ENCODE results near the gene XAB2.

XAB2 gene

GRCh38 chr19:7619671-7620441, 9.5 kb downstream of the XAB2 start:
- no peak for DNase-seq (ENCODE audit: low read depth)
- H3K4me3 ChIP-seq (ENCODE audit: low read length) = no peak overlapping the region

GRCh38 chr19:7618771-7619510, 10.4 kb downstream of the XAB2 start:
- no peak overlapping the region for H3K4me3 ChIP-seq (ENCODE audit: low read length)
- TF ChIP-seq, protein P1, sequence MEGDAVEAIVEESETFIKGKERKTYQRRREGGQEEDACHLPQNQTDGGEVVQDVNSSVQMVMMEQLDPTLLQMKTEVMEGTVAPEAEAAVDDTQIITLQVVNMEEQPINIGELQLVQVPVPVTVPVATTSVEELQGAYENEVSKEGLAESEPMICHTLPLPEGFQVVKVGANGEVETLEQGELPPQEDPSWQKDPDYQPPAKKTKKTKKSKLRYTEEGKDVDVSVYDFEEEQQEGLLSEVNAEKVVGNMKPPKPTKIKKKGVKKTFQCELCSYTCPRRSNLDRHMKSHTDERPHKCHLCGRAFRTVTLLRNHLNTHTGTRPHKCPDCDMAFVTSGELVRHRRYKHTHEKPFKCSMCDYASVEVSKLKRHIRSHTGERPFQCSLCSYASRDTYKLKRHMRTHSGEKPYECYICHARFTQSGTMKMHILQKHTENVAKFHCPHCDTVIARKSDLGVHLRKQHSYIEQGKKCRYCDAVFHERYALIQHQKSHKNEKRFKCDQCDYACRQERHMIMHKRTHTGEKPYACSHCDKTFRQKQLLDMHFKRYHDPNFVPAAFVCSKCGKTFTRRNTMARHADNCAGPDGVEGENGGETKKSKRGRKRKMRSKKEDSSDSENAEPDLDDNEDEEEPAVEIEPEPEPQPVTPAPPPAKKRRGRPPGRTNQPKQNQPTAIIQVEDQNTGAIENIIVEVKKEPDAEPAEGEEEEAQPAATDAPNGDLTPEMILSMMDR (IDR thresholded peaks at IDR 0.05; ENCODE audit: insufficient read depth, low read depth, low read length, missing control alignments) = no peak
- peak; percentile 36 for DNase-seq (ENCODE audit: low read depth)

More at GRCh38 chr19:7619671-7620441, 9.5 kb downstream of the XAB2 start:
- TF ChIP-seq, protein P1 (IDR thresholded peaks at IDR 0.05; ENCODE audit: insufficient read depth, low read depth, low read length, missing control alignments) = no peak

- DNase-seq (ENCODE audit: low read depth) = no peak
- H3K4me3 ChIP-seq (ENCODE audit: low read length) = no peak overlapping the region
- TF ChIP-seq, protein P1 (IDR thresholded peaks at IDR 0.05; ENCODE audit: insufficient read depth, low read depth, low read length, missing control alignments) = no peak
Measured at GRCh38 chr19:7618348-7618747, 11.0 kb downstream of the XAB2 start.

- no peak for DNase-seq (ENCODE audit: low read depth)
Measured at GRCh38 chr19:7617735-7618134, 11.6 kb downstream of the XAB2 start.

GRCh38 chr19:7617172-7617571, 12.2 kb downstream of the XAB2 start:
- no peak overlapping the region for H3K4me3 ChIP-seq (ENCODE audit: low read length)
- no peak for DNase-seq (ENCODE audit: low read depth)
- TF ChIP-seq, protein P1 (IDR thresholded peaks at IDR 0.05; ENCODE audit: insufficient read depth, low read depth, low read length, missing control alignments) = no peak

More at GRCh38 chr19:7617735-7618134, 11.6 kb downstream of the XAB2 start:
- no peak overlapping the region for H3K4me3 ChIP-seq (ENCODE audit: low read length)
- TF ChIP-seq, protein P1 (IDR thresholded peaks at IDR 0.05; ENCODE audit: insufficient read depth, low read depth, low read length, missing control alignments) = no peak

GRCh38 chr19:7614859-7615741, 14.2 kb downstream of the XAB2 start:
- DNase-seq (ENCODE audit: low read depth) = no peak
- TF ChIP-seq, protein P1 (IDR thresholded peaks at IDR 0.05; ENCODE audit: insufficient read depth, low read depth, low read length, missing control alignments) = no peak
- H3K4me3 ChIP-seq (ENCODE audit: low read length) = no peak overlapping the region

Data from epithelial cell of esophagus (primary cell).